Activated CD8-positive, alpha-beta memory T cell treated with anti-CD3 and anti-CD28 coated beads, Interleukin-2, amount 50 U/mL, for 48 hours (primary cell): ENCODE data around the gene ZNF660.

Experiments used
- DNase-seq: peaks from one replicate; pipeline ENCODE4 v3.0.0-alpha.2; 2020

The ZNF660 gene

GRCh38 chr3:44642337-44642736 lies 57.6 kb downstream of the ZNF660 start:
- no peak for DNase-seq

- DNase-seq, result no peak
These were observed 58.3 kb downstream of the ZNF660 start for GRCh38 chr3:44643024-44643423.

GRCh38 chr3:44647771-44648170 lies 63.0 kb downstream of the ZNF660 start:
- no peak for DNase-seq

- peak; percentile 70 for DNase-seq
These were observed 63.9 kb downstream of the ZNF660 start, which contains the start of gene ZNF35 for GRCh38 chr3:44648564-44649229. Gene ZNF35 (plus strand): TSS chr3:44648732. CDS start chr3:44651068, 2,336 bp downstream.
